ENCODE measurements around the gene ADGRL3.

GRCh38 chr4:61532336-61533000, 332.3 kb downstream of the ADGRL3 start:
- no peak for TF ChIP-seq CTCF (IDR thresholded peaks at IDR 0.05; ENCODE audit: borderline replicate concordance, extremely low read depth, low read length, poor library complexity, severe bottlenecking)
- no peak for TF ChIP-seq EZH2 (IDR thresholded peaks at IDR 0.05; ENCODE audit: borderline replicate concordance, low read depth, low read length, severe bottlenecking)
